Measurements from ENCODE around the gene BMERB1. TPM values are rescaled to one million over a fixed set of nuclear protein-coding genes. Genes with fewer than 3 reads are reported as not detected.
"Not testable (repeated sequence)": the region's sequence is repeated elsewhere in the genome, so short reads cannot be mapped to it uniquely, and the experiment has no call there.

BMERB1 gene
- total and polyA plus RNA-seq, 2 experiments from 2014 or later, result 17.3 to 28.1 TPM

- H3K4me1 Mint-ChIP-seq, result peaks cover 22% of the 10 kb centered on the region
- not testable (repeated sequence) for H2AFZ ChIP-seq; H3K4me2 ChIP-seq; DNase-seq (ENCODE audit: low spot score); H3K79me2 ChIP-seq (replicated peaks; ENCODE audit: insufficient read depth); H3F3A ChIP-seq (replicated peaks; ENCODE audit: low read depth); H3K4me3 Mint-ChIP-seq; ATAC-seq; H3K27ac Mint-ChIP-seq; H3K9me3 Mint-ChIP-seq; H4K20me1 ChIP-seq (replicated peaks; ENCODE audit: insufficient read depth); H3K27me3 ChIP-seq (ENCODE audit: insufficient read depth); H3K36me3 Mint-ChIP-seq (ENCODE audit: low read depth); H3K27ac ChIP-seq (ENCODE audit: low read depth); H3K27me3 Mint-ChIP-seq (ENCODE audit: insufficient read depth, low read depth, poor library complexity); H3K4me3 ChIP-seq; H3K36me3 ChIP-seq (ENCODE audit: insufficient read depth); H3K9me2 ChIP-seq (ENCODE audit: insufficient read depth)
- H3K4me1 ChIP-seq (ENCODE audit: insufficient read depth), result peaks cover 11% of the 10 kb centered on the region
Observed at GRCh38 chr16:15570666-15571065, 136.3 kb downstream of the BMERB1 start.

GRCh38 chr16:15571557-15571956 lies 137.2 kb downstream of the BMERB1 start:
- Histone ChIP-seq H2AFZ (no peak overlapping the region), H4K20me1 (replicated peaks; ENCODE audit: insufficient read depth) (no peaks in the 10 kb centered on the region), H3K36me3 (ENCODE audit: insufficient read depth) (peaks cover 3% of the 10 kb centered on the region; the same call in 1 of the 2 replicates), H3K4me3 (no peak overlapping the region), H3K27ac (ENCODE audit: low read depth) (peak overlapping the region; percentile 30; the same call in 1 of the 2 replicates), H3K4me2 (peak overlapping the region; percentile 27; the same call in 1 of the 2 replicates), H3K9me2 (ENCODE audit: insufficient read depth) (0 out of 2 replicates have a peak, but pooled peaks cover 2% of the 10 kb centered on the region), H3K27me3 (ENCODE audit: insufficient read depth) (no peaks in the 10 kb centered on the region), H3K79me2 (replicated peaks; ENCODE audit: insufficient read depth) (no peaks in the 10 kb centered on the region), H3K4me1 (ENCODE audit: insufficient read depth) (peaks cover 11% of the 10 kb centered on the region), H3F3A (replicated peaks; ENCODE audit: low read depth) (no peaks in the 10 kb centered on the region)
- H3K27me3 Mint-ChIP-seq (ENCODE audit: insufficient read depth, low read depth, poor library complexity), result peaks cover 6% of the 10 kb centered on the region
- H3K36me3 Mint-ChIP-seq (ENCODE audit: low read depth), result peaks cover 5% of the 10 kb centered on the region; the same call in 1 of the 3 replicates
- no peak for TF ChIP-seq CTCF (conservative IDR thresholded peaks at IDR 0.05; ENCODE audit: low read depth in 2 of 2)
- TF ChIP-seq EZH2phosphoT487 (IDR thresholded peaks at IDR 0.05; ENCODE audit: unreplicated experiment), result no peak
- no peak for TF ChIP-seq ZNF114 (CRISPR knock-in tag; IDR thresholded peaks at IDR 0.05)
- no peak for TF ChIP-seq POLR2AphosphoS5 (IDR thresholded peaks at IDR 0.05; ENCODE audit: low read depth)
- no peak for TF ChIP-seq NANOG (IDR thresholded peaks at IDR 0.05; ENCODE audit: borderline replicate concordance)
- TF ChIP-seq JUNB (IDR thresholded peaks at IDR 0.05; ENCODE audit: unreplicated experiment), result no peak
- TF ChIP-seq EZH2 (IDR thresholded peaks at IDR 0.05; ENCODE audit: low read depth, unreplicated experiment), result no peak
- no peak for TF ChIP-seq REST (IDR thresholded peaks at IDR 0.05; ENCODE audit: unreplicated experiment)
- H3K4me3 Mint-ChIP-seq, result no peak overlapping the region
- no peaks in the 10 kb centered on the region for H3K9me3 Mint-ChIP-seq
- ATAC-seq (0 out of 3 replicates have a peak, but pooled peaks have one; percentile 24), DNase-seq (ENCODE audit: low spot score) (peak; percentile 23)
- H3K27ac Mint-ChIP-seq, result peak overlapping the region; percentile 31
- peaks cover 22% of the 10 kb centered on the region for H3K4me1 Mint-ChIP-seq
